H1 (cell line): Measurements from ENCODE around the gene TGFB1I1. TPM values are rescaled to one million over a fixed set of nuclear protein-coding genes. Genes with fewer than 3 reads are reported as not detected.

Experiments used
- CTCF ChIA-PET: fragments of 300-600 bp; sonication (Branson Sonifier 250); formaldehyde crosslinking; loops from one replicate; lab custom pipeline; 2021; ENCODE audit not compliant: partially characterized antibody; lab: Charles Lee
- POLR2A ChIA-PET: fragments of 300-600 bp; sonication (Branson Sonifier 250); formaldehyde crosslinking; loops from one replicate; lab custom pipeline; 2021; ENCODE audit warnings: inconsistent platforms; ENCODE audit not compliant: partially characterized antibody; lab: Charles Lee
- DNase-seq, 2 experiments: peaks; one replicate each; pipeline versions ENCODE4 v3.0.0 to v3.0.0-alpha.2; 2010 to 2022; ENCODE audit warnings: low spot score in 2 of 2, low read depth in 1 of 2, mixed read lengths in 1 of 2
- FAIRE-seq: peaks from 2 replicates; lab custom pipeline; 2011; peaks lifted over from hg19 to GRCh38; lab: Jason Lieb, UNC
- H2AFZ ChIP-seq: 2 replicates; pipeline ENCODE4 v1.8.1; 2012; ENCODE audit warnings: low read length, inconsistent platforms
- H2AK5ac ChIP-seq: 2 replicates; pipeline ENCODE4 v1.6.1; 2013; ENCODE audit warnings: low read depth, low read length
- H2BK120ac ChIP-seq: replicated peaks from 2 replicates; pipeline ENCODE3; 2013; ENCODE audit warnings: low read depth, low read length, inconsistent platforms
- H2BK12ac ChIP-seq: 2 replicates; pipeline ENCODE4 v1.6.1; 2013; ENCODE audit warnings: low read depth, low read length
- H2BK15ac ChIP-seq: 2 replicates; pipeline ENCODE4 v1.6.1; 2013; ENCODE audit warnings: low read length
- H2BK20ac ChIP-seq: 2 replicates; pipeline ENCODE4 v1.6.1; 2013; ENCODE audit warnings: low read length
- H2BK5ac ChIP-seq: 2 replicates; pipeline ENCODE4 v1.6.1; 2013; ENCODE audit warnings: low read depth, low read length
- H3K14ac ChIP-seq: 2 replicates; pipeline ENCODE4 v1.6.1; 2013; ENCODE audit warnings: inconsistent platforms; ENCODE audit not compliant: insufficient read length
- H3K18ac ChIP-seq: 2 replicates; pipeline ENCODE4 v1.6.1; 2013; ENCODE audit warnings: low read length; ENCODE audit errors: extremely low read depth
- H3K23ac ChIP-seq: 2 replicates; pipeline ENCODE4 v1.6.1; 2013; ENCODE audit warnings: inconsistent platforms; ENCODE audit not compliant: insufficient read length
- H3K23me2 ChIP-seq: 2 replicates; pipeline ENCODE4 v1.6.1; 2013; ENCODE audit warnings: low read depth, low read length
- H3K27ac ChIP-seq: 2 replicates; pipeline ENCODE4 v1.6.1; 2011; ENCODE audit warnings: low read depth, low read length, inconsistent platforms
- H3K27me3 ChIP-seq, 4 experiments: replicated peaks in 1 of 4; 1 replicate in 1 of 4; 2 replicates in 3 of 4; pipeline versions ENCODE4 v1.6.1 to v1.8.1; 2011 to 2013; ENCODE audit warnings: low read length in 3 of 4, mild to moderate bottlenecking in 3 of 4, inconsistent platforms in 2 of 4, mixed read lengths in 2 of 4, moderate library complexity in 1 of 4; ENCODE audit not compliant: control insufficient read depth in 3 of 4, insufficient read depth in 3 of 4; ENCODE audit errors: extremely low read depth in 1 of 4
- H3K36me3 ChIP-seq, 4 experiments: 2 replicates each; pipeline versions ENCODE4 v1.6.1 to v1.8.1; 2011 to 2013; ENCODE audit warnings: mild to moderate bottlenecking in 4 of 4, low read length in 3 of 4, moderate library complexity in 2 of 4, control low read depth in 1 of 4, inconsistent platforms in 1 of 4; ENCODE audit not compliant: insufficient read depth in 4 of 4, control insufficient read depth in 2 of 4
- H3K4ac ChIP-seq: replicated peaks from 2 replicates; pipeline ENCODE3; 2013; ENCODE audit warnings: low read length, low read depth, mixed read lengths, inconsistent platforms; ENCODE audit not compliant: insufficient read length
- H3K4me1 ChIP-seq, 4 experiments: replicated peaks in 1 of 4; 1 replicate in 1 of 4; 2 replicates in 3 of 4; pipeline versions ENCODE4 v1.6.1 to v1.8.1; 2011 to 2013; ENCODE audit warnings: low read length in 3 of 4, inconsistent platforms in 2 of 4, mixed read lengths in 1 of 4; ENCODE audit not compliant: insufficient read depth in 4 of 4, control insufficient read depth in 3 of 4
- H3K4me2 ChIP-seq, 2 experiments: 2 replicates each; pipeline versions ENCODE4 v1.6.1 to v1.8.1; 2011 to 2013; ENCODE audit warnings: low read depth in 2 of 2, low read length in 2 of 2, control low read depth in 1 of 2, inconsistent platforms in 1 of 2, mild to moderate bottlenecking in 1 of 2; ENCODE audit not compliant: insufficient read depth in 1 of 2
- H3K4me3 ChIP-seq, 4 experiments: fragments of 200-600, 300-600 bp in 1 of 4; sonication (generic), shearing (Covaris generic), sonication (Bioruptor Twin) in 1 of 4; 2 replicates each; pipeline versions ENCODE4 v1.5.1 to v1.8.1; 2011 to 2016; ENCODE audit warnings: low read length in 4 of 4, low read depth in 3 of 4, control low read depth in 2 of 4, inconsistent platforms in 2 of 4, mild to moderate bottlenecking in 2 of 4, mixed read lengths in 1 of 4, moderate library complexity in 1 of 4; ENCODE audit not compliant: insufficient read depth in 2 of 4; ENCODE audit errors: extremely low read depth in 1 of 4
- H3K56ac ChIP-seq: replicated peaks from 2 replicates; pipeline ENCODE3; 2013; ENCODE audit warnings: low read depth, mild to moderate bottlenecking, mixed read lengths, low read length, inconsistent platforms; ENCODE audit not compliant: insufficient read length
- H3K79me1 ChIP-seq: 2 replicates; pipeline ENCODE4 v1.6.1; 2013; ENCODE audit warnings: low read depth, low read length, control low read depth
- H3K79me2 ChIP-seq, 2 experiments: 2 replicates each; pipeline versions ENCODE4 v1.6.1 to v1.8.1; 2012 to 2013; ENCODE audit warnings: low read length in 2 of 2, mild to moderate bottlenecking in 2 of 2, inconsistent platforms in 1 of 2; ENCODE audit not compliant: insufficient read depth in 2 of 2, control insufficient read depth in 1 of 2
- H3K9ac ChIP-seq, 4 experiments: replicated peaks in 1 of 4; 1 replicate in 1 of 4; 2 replicates in 3 of 4; pipeline versions ENCODE4 v1.6.1 to v1.8.1; 2011 to 2013; ENCODE audit warnings: low read depth in 3 of 4, low read length in 3 of 4, control low read depth in 2 of 4, mild to moderate bottlenecking in 2 of 4, moderate library complexity in 2 of 4, inconsistent platforms in 1 of 4; ENCODE audit errors: extremely low read depth in 1 of 4
- H3K9me3 ChIP-seq, 2 experiments: 2 replicates each; pipeline versions ENCODE4 v1.6.1 to v1.8.1; 2012 to 2013; ENCODE audit warnings: mild to moderate bottlenecking in 2 of 2, moderate library complexity in 2 of 2, control low read depth in 1 of 2, inconsistent platforms in 1 of 2, low read depth in 1 of 2, low read length in 1 of 2, mixed read lengths in 1 of 2; ENCODE audit not compliant: insufficient read depth in 2 of 2
- H4K20me1 ChIP-seq, 2 experiments: replicated peaks in 1 of 2; 2 replicates each; pipeline versions ENCODE3 to v1.8.1; 2011 to 2013; ENCODE audit warnings: inconsistent platforms in 2 of 2, low read length in 2 of 2, mild to moderate bottlenecking in 1 of 2; ENCODE audit not compliant: insufficient read depth in 2 of 2, control insufficient read depth in 1 of 2
- H4K5ac ChIP-seq: 2 replicates; pipeline ENCODE4 v1.6.1; 2013; ENCODE audit warnings: low read length, low read depth, mixed read lengths, inconsistent platforms; ENCODE audit not compliant: insufficient read length
- H4K8ac ChIP-seq: 2 replicates; pipeline ENCODE4 v1.8.0; 2013; ENCODE audit warnings: mild to moderate bottlenecking, moderate library complexity, low read length, inconsistent platforms; ENCODE audit not compliant: insufficient read depth; ENCODE audit errors: extremely low read depth
- H4K91ac ChIP-seq: replicated peaks from 2 replicates; pipeline ENCODE3; 2013; ENCODE audit warnings: low read length, mixed read lengths, inconsistent platforms; ENCODE audit not compliant: insufficient read length
- CBX8 ChIP-seq: fragments of 300-800, 300-1000 bp; sonication (generic); IDR thresholded peaks from 2 replicates; pipeline ENCODE4 v1.7.1; 2016; ENCODE audit warnings: low read depth, low read length, borderline replicate concordance
- CREB1 ChIP-seq: IDR thresholded peaks from 2 replicates; pipeline ENCODE4 v1.6.1; 2012; ENCODE audit warnings: inconsistent platforms
- HDAC6 ChIP-seq: IDR thresholded peaks from one replicate; pipeline ENCODE4 v1.7.1; 2012; ENCODE audit warnings: low read depth, mild to moderate bottlenecking, inconsistent platforms, low read length, moderate library complexity
- KDM1A ChIP-seq: fragments of 200-600, 300-600 bp; sonication (generic); IDR thresholded peaks from 2 replicates; pipeline ENCODE4 v1.7.1; 2016; ENCODE audit warnings: mild to moderate bottlenecking, low read length, borderline replicate concordance
- MAFK ChIP-seq: IDR thresholded peaks from 2 replicates; pipeline ENCODE4 v1.6.1; 2012; ENCODE audit warnings: low read depth, mild to moderate bottlenecking, improper control_type of control experiment, low read length
- NRF1 ChIP-seq: IDR thresholded peaks from 2 replicates; pipeline ENCODE4 v1.6.1; 2011; ENCODE audit warnings: mild to moderate bottlenecking, low read depth, low read length, improper control_type of control experiment
- RXRA ChIP-seq: IDR thresholded peaks from 2 replicates; pipeline ENCODE4 v1.6.1; 2011; ENCODE audit warnings: low read depth, mild to moderate bottlenecking, low read length, moderate library complexity; ENCODE audit not compliant: insufficient read depth
- SIX5 ChIP-seq: IDR thresholded peaks from 2 replicates; pipeline ENCODE4 v1.6.1; 2011; ENCODE audit warnings: mild to moderate bottlenecking, low read depth, low read length
- ZNF274 ChIP-seq: IDR thresholded peaks from 2 replicates; pipeline ENCODE4 v1.7.0; 2012; ENCODE audit warnings: low read length, borderline replicate concordance; ENCODE audit errors: extremely low read depth
- WGBS, 2 experiments: shearing (Covaris generic) in 1 of 2; methylation state at CpG; one replicate each; pipeline versions ENCODE4 v1.1.6 to v1.1.7; 2013 to 2015; ENCODE audit warnings: low lambda C conversion rate in 2 of 2, mixed read lengths in 2 of 2, inconsistent platforms in 1 of 2, low coverage in 1 of 2, missing lambda C conversion rate in 1 of 2; ENCODE audit not compliant: insufficient replicate concordance in 2 of 2, insufficient coverage in 1 of 2, insufficient read length in 1 of 2; ENCODE audit errors: extremely low coverage in 1 of 2, missing lambda C conversion rate in 1 of 2; 5-methylcytosine and 5-hydroxymethylcytosine counted together
- polyA plus RNA-seq, 7 experiments: library from polyadenylated mRNA; depleted of rRNA in 3 of 7; stranded (reverse) in 5 of 7; unstranded in 2 of 7; fragments of >200 nt in 5 of 7; fragments of 200-250 nt in 2 of 7; gene quantifications; 1 replicate in 5 of 7; 2 replicates in 1 of 7; 4 replicates in 1 of 7; pipeline versions ENCODE4 v1.2.1 to v1.2.3, GENCODE V29; 2011 to 2013; ENCODE audit warnings: missing spikeins in 2 of 7, mixed read lengths in 2 of 7
- total RNA-seq: library from RNA; stranded (reverse); fragmentation: NEBNext Ultra II Directional; extraction: Animal tissue kit (Norgen Biotek cat#: 25700); gene quantifications from 2 replicates; pipeline ENCODE4 v1.2.1, GENCODE V29; 2021
- TF ChIP-seq, protein P1 (sequence below): IDR thresholded peaks from 2 replicates; pipeline ENCODE4 v1.6.1; 2011; ENCODE audit warnings: low read depth, mild to moderate bottlenecking, low read length; ENCODE audit not compliant: insufficient read depth
- TF ChIP-seq, protein P2 (sequence below): IDR thresholded peaks from 2 replicates; pipeline ENCODE4 v1.6.1; 2011; ENCODE audit warnings: low read length, improper control_type of control experiment

The TGFB1I1 gene
- total and polyA plus RNA-seq, 2 of the 8 experiments (the other 6 are each of a cell fraction or from before 2014, with no cell fraction given) = 5.6 to 5.8 TPM

DNA sequence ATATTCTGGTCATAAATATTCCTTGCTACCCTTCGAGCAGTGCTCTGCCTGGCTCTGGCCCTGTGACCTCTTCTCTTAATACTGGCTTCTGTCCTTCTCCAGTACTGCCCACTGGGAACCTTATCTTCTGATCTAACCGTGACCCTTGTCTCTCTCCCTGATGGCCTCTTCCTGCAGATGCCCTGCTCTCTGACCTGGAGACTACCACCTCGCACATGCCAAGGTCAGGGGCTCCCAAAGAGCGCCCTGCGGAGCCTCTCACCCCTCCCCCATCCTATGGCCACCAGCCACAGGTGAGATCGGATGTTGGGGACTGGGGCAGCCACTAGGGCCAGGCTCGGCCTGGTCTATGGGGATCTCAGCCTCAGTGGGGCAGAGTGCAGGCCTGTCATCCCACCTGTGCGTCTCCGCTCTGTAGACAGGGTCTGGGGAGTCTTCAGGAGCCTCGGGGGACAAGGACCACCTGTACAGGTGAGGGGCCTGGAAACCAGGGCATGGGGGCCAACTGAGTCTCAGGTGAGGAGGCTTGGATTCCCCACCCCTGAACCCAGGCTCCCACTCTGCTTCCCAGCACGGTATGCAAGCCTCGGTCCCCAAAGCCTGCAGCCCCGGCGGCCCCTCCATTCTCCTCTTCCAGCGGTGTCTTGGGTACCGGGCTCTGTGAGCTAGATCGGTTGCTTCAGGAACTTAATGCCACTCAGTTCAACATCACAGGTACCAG, 1.5 kb downstream of the TGFB1I1 start:
- Histone ChIP-seq H2AK5ac (no peak overlapping the region), H3K36me3 (no peaks in the 10 kb centered on the region), H2BK12ac (no peak overlapping the region), H2AFZ (no peak overlapping the region), H2BK120ac (no peak overlapping the region), H3K23ac (no peak overlapping the region), H3K9me3 (no peaks in the 10 kb centered on the region), H3K4me3 (no peak overlapping the region; a peak in 1 of 8 replicates), H3K79me2 (no peaks in the 10 kb centered on the region), H3K14ac (no peak overlapping the region), H2BK5ac (no peak overlapping the region), H4K8ac (peak overlapping the region; percentile 62; the same call in 1 of the 2 replicates), H3K9ac (no peak overlapping the region), H2BK15ac (no peak overlapping the region), H3K27ac (no peak overlapping the region), H3K4ac (no peak overlapping the region), H3K27me3 (peaks cover 2 to 38% (median 31%) of the 10 kb centered on the region in 4 experiments), H3K18ac (no peak overlapping the region), H4K5ac (no peak overlapping the region), H4K20me1 (peaks cover 0 to 3% of the 10 kb centered on the region in 2 experiments), H3K56ac (no peak overlapping the region), H3K79me1 (no peaks in the 10 kb centered on the region), H3K4me1 (peaks cover 0 to 12% (median 3%) of the 10 kb centered on the region in 4 experiments; a peak in 5 of 7 replicates), H3K23me2 (peaks cover 19% of the 10 kb centered on the region; the same call in 1 of the 2 replicates), H2BK20ac (no peak overlapping the region), H3K4me2 (peak overlapping the region in 1 of 2 experiments; percentile 67; a peak in 1 of 4 replicates), H4K91ac (no peak overlapping the region)
- WGBS, 2 experiments = 86% methylated on average over 17 of the region's 17 CpGs; no CpG with 5 or more reads in 1 of the 2 experiments
- ChIA-PET CTCF (interaction anchor here (0.5 to 5.1 kb wide), 7 partner anchors 12 to 150 kb away, joined by 3 to 35 read pairs (median 3); no protein-coding TSS in a partner anchor), POLR2A (interaction anchor here (0.5 to 1.2 kb wide), 3 partner anchors 11 to 241 kb away, joined by 3 read pairs; no protein-coding TSS in a partner anchor)
- DNase-seq (no peak), FAIRE-seq (no peak)
- TF ChIP-seq HDAC6 (no peak), SIX5 (no peak), ZNF274 (no peak), CBX8 (no peak), KDM1A (no peak), RXRA (no peak), CREB1 (no peak), NRF1 (no peak), MAFK (no peak)
- TF ChIP-seq, protein P1, sequence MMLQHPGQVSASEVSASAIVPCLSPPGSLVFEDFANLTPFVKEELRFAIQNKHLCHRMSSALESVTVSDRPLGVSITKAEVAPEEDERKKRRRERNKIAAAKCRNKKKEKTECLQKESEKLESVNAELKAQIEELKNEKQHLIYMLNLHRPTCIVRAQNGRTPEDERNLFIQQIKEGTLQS = no peak
- TF ChIP-seq, protein P2, sequence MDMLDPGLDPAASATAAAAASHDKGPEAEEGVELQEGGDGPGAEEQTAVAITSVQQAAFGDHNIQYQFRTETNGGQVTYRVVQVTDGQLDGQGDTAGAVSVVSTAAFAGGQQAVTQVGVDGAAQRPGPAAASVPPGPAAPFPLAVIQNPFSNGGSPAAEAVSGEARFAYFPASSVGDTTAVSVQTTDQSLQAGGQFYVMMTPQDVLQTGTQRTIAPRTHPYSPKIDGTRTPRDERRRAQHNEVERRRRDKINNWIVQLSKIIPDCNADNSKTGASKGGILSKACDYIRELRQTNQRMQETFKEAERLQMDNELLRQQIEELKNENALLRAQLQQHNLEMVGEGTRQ = no peak
